Measurements from ENCODE around the gene ZNF586.
"Not testable (repeated sequence)": the region's sequence is repeated elsewhere in the genome, so short reads cannot be mapped to it uniquely, and the experiment has no call there.

The ZNF586 gene

DNA sequence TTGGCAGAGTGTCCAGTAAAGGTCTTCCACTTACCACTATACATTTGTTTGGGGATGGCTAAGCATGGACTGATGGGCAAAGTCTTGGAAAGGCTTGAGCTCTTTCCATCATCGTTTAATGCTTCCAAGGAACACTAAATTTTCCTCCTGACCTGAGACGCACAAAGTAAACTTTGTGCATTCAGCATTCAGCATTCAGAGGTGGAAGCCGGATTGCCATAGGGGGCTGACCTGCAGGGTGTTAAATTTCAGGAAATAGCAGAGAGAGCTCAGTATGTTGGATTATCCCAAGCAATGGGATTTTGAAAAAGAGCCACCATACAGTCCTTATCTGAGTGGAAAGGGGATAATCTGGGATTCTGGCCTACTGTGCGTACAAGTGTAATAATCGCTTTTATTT lies 31.2 kb downstream of the ZNF586 start:
- DNase-seq: no peak

DNA sequence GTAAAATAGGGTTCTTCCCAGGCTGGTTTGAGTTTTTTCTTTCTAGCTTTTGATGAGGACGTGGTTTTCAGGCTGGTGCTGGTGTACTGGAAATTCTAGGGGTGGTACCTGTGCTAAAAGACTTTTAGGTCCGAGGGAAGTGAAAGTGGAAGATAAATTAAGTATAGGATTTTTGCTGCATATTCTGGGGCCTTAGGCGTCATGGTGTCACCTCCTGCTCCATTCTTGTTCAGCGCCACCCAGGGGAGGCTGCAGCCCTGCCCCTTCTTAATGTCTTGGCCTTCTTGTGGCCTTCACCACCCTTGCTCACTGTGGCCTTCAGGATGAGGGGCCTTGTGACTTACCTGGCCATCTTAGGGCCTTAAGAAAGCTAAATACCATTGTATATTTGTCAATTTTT lies 32.8 kb downstream of the ZNF586 start:
- no peak for DNase-seq

DNA sequence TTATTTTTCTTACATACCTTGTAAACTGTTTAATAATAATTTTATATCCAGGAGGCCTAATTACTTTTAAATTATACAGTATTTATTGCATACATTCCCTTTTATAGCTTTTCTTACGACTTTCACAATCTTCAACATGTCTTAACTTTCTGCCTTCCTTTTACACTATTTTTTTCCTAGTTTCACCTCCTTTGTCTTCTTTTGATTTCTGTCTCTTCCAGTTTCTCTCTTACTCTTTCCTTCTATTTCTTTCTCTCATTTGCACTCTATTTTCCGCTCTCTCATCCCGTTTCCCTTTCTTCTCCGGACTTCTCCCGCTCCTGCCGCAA lies 33.8 kb downstream of the ZNF586 start:
- DNase-seq: no peak

DNA sequence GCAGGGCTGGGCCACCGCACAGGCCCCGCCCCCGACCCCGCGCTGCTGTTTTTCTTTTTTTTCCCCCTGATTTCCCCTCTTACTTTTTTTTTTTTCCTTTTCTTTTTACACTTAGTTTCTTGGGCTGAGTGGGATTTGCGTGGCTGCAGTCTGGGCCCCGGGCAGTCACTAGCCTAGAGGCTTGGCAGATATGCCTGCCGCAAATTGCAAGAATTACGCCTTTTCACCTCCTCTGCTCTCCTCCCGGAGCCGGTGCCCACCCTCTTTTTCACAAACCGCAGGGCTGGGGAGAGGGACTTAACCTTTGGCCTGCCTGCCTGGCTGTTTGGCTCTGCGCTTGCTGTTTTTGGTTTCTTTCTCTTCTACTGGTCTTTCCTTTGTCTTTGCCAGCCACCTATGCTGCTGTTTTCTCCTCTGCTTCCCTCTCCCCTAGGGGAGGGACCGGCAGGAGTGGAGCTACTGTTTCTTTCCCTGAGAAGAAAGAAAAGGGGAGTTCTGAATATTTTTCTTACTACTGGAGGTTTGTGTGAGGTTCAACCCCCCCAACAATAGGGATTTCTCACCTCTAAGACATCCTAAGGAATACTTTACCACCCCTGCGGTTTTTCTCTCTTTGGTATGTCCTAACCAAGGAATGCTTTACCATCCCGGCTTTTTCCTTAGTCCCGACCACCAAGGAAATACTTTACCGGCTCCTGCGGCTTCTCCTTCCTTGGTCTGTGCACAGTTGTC lies 34.3 kb downstream of the ZNF586 start:
- DNase-seq: no peak

DNA sequence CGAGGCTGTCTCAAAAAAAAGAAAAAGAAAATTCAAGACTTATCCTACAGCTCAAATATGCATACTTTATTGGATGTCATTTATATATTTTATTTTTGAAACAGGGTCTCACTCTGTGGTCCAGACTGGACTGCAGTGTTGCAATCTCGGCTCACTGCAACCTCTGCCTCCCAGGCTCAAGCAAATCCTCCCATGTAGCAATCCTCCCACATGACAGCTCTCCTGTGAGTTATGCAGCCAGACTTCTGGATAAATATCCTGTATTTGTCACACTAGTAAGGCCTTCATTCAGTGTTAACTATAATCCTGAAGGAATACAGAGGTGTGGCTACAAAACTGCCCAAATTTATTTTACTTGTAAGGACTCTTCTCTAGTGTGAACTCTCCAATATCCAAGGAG lies 38.1 kb downstream of the ZNF586 start:
- DNase-seq: no peak

DNA sequence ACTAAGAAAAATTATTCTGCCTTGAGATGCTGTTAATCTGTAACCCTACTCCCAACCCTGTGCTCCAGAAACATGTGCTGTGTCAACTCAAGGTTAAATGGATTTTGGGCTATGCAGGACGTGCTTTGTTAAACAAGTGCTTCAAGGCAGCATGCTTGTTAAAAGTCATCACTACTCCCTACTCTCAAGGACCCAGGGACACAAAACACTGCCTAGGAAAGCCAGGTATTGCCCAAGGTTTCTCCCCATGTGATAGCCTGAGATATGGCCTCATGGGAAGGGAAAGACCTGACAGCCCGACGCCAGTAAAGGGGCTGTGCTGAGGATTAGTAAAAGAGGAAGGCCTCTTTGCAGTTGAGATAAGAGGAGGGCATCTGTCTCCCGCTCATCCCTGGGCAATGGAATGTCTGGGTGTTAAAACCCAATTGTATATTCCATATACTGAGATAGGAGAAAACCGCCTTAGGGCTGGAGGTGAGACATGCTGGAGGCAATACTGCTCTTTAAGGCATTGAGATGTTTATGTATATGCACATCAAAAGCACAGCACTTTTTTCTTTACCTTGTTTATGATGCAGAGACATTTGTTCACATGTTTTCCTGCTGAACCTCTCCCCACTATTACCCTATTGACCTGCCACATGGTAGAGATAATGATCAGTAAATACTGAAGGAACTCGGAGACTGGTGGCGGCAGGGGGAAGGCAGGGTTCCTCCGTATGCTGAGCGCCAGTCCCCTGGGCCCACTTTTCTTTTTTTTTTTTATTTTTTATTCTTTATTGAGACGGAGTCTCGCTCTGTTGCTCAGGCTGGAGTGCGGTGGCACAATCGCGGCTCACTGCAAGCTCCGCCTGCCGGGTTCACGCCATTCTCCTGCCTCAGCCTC lies 41.2 kb downstream of the ZNF586 start:
- not testable (repeated sequence) for DNase-seq

DNA sequence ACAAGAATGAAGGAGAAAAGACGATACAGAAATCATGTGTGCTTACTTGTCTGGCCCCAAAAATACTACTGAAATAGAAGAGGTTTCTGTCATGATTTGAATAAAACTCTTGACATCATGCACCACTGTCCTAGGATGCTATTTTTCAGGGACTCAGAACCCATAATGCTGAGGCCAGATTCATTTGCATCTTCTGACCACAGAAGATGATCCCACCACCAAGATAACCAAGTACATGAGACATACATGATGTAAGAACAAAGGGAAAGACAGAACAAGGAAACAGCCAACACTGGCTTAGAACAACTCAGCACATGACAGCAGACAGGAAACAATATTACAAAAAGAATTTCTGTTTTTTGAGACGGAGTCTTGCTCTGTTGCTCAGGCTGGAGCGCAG lies 42.8 kb downstream of the ZNF586 start:
- DNase-seq: no peak

DNA sequence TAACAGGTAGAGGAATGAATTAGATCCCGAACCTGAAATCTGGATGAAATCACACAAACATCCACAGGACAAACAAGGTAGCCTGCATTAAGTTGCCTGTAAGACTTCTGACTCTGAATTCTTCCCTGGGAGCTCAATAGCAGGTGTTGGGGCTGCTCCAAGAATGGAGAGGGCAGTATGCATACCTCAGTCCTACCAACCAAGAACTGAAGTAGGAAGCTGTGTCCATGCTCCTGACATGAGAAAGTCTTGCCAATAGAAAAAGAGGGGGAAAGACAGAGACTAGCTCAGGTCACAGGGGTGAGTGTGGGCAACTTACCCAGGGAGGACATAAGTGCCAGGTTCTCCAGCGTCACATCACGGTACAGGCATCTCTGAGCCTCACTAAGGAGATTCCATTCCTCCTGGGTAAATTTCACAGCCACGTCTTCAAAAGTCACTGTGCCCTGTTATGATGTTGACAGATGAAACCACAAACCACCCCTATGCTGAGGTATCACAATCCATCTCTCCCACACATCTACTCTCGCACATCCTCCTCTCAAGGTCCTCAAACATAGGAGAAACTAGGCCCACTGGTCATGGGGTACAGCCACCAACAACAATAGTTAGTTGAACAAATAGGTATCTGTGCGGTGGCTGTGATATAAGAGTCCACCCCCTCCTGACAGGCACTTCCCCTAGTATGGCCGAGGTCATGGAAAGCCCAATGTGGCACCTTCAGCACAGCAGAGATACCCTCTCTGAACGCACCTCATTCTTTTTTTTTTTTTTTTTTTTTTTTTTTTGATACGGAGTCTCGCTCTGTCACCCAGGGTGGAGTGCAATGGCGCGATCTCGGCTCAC lies 43.7 kb downstream of the ZNF586 start:
- not testable (repeated sequence) for DNase-seq

DNA sequence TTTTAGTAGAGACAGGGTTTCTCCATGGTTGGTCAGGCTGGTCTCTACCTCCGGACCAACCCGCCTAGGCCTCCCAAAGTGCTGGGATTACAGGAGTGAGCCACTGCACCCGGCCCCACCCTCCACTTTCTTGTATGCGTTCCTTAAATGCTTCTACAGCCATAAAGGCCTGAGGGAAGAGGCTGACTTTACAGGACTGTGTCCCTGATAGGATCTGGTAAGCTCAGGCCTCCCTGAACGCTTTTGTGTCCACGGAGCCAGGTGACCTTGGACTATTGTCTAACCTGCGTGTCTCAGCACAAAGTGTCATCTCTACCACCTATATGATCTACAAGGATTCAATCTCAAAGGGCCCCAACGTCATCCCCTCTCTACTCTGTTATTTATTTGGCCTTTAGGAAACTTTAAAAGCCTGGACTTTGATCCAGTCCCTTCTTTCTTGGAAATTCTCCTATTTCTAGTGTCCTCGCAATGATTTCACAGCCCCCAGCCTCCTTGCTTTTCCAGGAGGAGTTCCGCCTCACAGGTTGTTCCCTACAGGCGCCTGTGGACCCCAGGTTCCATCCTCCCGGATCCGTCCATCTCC lies 44.5 kb downstream of the ZNF586 start:
- DNase-seq: no peak

DNA sequence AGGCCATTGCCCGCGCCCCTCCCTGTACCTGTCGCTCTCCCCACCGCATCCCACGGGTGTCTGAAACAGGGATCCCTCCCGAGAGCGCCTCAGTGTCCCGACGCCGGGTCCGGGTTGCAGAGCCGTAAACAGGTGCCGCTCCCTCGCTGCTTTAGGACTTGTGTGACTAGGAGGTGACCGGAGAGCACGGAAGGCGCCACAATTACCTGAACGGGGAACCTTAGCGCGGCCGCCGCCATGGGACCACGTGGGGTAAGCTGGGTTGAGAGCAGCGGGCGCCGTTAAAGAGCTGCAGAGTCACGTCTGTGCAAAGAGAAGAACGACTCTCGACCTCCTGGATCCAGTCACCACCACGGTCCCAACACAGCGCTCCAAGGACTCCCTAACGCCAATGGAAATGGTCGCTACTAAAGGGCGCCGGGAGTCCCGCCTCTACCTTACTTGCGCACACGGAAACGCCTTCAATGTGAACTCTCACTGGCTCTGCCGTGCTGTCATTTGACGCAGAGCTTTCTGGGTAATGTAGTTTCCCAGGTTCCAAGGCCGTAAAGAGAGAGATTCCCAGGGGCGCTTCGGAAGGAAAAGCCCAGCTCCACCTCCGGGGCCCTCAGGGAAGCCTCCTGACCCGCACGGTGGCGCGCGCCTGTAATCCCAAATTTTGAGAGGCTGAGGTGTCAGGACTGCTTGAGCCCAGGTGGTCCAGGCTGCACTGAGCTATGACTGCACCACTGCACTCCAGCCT lies 45.2 kb downstream of the ZNF586 start, which contains the start of gene ZNF552:
TSS of gene ZNF552 (minus strand) at position 409 of the 742 bp plus-strand sequence. CDS start at position 239, 170 bp downstream.
- DNase-seq: peak; percentile 85

DNA sequence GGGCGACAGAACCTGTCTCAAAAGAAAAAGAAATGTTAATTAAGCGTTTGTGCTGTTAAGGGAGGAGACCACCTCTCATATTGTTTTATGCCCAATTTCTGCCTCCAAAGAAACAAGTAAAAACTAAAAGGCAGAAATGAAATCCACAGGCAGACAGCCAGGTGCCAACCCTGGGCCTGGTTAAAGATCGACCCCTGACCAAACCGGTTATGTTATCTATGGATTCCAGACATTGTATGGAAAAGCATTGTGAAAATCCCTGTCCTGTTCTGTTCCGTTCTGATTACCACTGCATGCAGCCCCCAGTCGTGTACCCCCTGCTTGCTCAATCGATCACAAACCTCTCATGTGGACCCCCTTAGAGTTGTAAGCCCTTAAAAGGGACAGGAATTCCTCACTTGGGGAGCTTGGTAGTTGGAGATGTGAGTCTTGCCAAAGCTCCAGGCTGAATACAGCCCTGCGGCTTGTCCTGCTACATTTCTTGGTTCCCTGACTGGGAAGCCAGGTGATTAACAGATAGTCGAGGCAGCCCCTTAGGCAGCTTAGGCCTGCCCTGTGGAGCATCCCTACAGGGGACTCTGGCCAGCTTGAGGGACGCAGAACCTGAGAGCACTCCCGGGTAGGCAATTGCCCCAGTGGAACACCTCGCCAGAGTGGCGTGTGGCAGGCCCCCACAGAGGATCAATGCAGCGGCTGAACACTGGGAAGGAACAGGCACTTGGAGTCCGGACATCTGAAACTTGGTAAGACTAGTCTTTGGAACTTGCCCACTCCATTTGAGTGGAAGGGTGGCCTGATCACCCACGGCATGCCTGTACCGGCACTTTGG lies 46.0 kb downstream of the ZNF586 start:
- no peak for DNase-seq

DNA sequence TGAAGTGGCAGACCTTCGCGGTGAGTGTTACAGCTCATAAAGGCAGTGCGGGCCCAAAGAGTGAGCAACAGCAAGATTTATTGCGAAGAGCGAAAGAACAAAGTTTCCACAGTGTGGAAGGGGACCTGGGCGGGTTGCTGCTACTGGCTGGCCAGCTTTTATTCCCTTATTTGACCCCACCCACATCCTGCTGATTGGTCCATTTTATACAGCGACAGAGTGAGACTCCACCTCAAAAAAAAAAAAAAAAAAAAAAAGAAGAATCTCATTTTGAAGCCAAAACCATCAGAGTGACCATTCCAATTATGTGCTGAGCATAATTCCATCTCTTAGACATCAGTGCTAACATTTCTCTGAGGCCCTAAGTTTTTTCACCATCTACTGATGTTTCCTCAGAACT lies 47.2 kb downstream of the ZNF586 start:
- DNase-seq: no peak

DNA sequence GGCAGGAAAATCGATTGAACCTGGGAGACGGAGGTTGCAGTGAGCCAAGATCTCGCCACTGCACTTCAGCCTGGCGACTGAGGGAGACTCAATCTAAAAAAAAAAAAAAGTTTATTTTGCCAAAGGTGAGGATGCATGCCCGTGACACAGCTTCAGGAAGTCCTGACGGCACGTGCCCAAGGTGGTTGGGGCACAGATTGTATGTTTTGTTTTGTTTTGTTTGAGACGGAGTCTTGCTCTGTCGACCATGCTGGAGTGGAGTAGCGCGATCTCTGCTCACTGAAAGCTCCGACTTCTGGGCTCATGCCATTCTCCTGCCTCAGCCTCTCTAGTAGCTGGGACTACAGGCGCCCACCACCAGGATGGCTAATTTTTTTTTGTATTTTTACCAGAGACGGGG lies 48.5 kb downstream of the ZNF586 start:
- DNase-seq: no peak

DNA sequence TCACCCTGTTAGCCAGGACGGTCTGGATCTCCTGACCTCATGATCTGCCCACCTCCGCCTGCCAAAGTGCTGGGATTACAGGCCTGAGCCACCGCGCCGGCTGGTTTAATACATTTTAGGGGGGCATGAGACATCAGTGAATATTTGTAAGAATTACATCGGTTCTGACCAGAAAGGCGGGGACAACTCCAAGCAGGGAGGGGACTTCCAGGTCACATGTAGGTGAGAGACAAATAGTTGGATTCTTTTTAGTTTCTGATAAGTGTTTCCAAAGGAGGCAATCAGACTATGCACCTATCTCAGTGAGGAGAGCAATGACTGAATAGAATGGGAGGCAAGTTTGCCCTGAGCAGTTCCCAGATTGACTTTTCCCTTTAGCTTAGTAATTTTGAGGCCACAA lies 48.9 kb downstream of the ZNF586 start:
- DNase-seq: no peak

DNA sequence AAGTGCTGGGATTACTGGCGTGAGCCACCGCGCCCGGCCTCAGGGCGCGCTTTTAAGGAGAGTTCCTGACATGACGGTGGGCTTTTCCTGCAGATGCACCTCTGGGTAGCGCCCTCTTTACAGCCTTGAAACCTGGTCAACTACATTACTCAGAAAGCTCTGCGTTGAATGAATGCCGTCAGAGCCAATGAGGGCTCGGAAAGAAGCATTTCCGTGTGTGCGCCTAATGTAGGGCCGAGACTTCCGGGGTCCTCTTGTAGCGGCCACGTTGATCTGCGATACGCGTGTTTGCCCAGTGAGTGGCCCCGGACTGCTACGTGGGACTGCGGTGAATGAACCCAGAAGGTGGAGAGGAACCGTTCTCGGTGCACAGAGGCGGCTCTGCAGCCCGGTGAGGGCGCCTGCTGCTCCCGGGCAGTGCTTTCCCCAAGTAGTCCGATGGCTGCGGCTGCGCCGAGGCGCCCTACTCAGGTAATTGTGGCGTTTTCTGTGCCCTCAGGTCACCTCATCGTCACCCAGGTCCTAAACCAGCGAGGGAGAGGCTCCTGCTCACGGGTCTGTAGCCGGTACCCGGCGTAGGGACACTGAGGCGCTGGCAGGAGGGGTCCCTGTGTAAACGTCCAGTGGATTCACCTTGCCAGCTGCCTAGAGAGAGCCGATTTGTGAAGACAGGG lies 50.1 kb downstream of the ZNF586 start:
- peak; percentile 62 for DNase-seq

DNA sequence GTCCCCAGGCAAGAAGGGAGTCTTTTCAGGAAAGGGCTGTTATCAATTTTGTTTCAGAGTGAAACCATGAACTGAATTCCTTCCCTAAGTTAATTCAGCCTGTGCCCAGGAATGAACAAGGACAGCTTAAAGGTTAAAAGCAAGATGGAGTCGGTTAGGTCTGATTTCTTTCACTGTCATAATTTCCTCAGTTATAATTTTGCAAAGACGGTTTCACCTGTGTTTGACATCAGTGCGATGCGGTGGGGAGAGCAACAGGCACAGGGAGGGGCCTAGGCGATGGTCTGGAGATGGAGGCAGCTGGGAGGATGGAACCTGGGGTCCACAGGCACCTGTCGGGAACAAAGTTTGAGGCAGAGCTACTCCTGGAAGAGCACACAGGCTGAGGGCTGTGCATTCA lies 51.1 kb downstream of the ZNF586 start:
- no peak for DNase-seq

DNA sequence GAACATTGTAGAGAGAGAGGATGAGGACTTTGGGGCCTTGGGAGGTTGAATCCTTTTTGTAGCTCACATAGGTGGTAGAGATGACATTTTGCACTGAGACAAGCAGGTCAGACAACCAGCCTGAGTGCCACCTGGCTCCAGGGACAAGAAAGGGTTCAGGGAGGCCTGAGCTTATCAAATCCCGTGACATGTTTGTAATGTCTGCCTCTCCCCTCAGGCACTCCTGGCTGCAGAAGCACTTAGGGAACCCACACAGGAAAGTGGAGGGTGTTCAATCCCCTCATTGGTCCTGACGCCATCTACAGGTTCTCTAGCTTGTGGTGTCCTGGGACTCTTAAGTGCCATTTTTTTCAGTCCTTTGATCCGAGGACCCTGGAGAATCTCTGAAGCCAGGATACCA lies 51.6 kb downstream of the ZNF586 start:
- DNase-seq: not testable (repeated sequence)

DNA sequence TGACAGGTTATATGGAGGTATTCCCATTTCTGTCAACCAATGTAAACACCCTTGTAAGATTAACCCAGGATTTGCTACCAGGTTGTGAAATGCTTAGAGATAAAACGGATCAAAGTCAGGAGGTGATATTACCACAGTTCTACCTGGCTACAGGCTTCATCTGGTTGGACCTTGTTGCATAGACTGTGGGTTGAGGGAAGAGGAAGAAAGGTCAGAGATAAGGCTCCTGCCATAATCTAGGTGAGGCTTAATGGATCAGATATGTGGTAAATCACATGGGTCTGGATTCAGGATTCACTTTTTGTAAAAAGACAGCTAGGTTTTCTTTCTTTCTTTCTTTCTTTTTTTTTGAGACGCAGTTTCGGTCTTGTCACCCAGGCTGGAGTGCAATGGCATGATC lies 52.0 kb downstream of the ZNF586 start:
- not testable (repeated sequence) for DNase-seq

DNA sequence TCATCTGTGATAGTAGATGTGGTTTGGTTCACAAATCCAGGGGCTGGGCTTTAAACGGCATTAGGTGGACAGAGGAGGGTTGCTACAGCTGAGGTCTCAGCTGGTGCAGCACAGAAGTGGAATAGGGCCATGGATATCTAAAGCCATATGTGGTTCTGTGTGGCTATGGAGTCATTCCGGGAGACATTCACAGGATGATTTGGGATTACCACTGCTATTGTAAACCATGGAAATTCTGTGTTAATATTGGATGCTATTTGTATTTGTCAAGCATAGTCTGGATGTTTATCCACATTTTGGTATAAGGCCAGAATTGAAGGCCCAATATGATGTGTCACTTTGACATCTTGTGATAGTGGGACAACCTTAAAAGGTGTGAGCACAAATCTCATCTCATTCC lies 53.7 kb downstream of the ZNF586 start:
- DNase-seq: not testable (repeated sequence)

DNA sequence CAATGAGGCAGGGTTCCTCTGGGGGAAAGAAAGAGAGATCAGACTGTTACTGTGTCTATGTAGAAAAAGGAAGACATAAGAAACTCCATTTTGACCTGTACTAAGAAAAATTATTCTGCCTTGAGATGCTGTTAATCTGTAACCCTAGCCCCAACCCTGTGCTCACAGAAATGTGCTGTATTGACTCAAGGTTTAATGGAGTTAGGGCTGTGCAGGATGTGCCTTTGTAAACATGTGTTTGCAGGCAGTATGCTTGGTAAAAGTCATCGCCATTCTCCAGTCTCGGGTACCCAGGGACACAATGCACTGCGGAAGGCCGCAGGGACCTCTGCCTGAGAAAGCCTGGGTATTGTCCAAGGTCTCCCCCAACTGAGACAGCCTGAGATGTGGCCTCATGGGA lies 54.1 kb downstream of the ZNF586 start:
- not testable (repeated sequence) for DNase-seq

DNA sequence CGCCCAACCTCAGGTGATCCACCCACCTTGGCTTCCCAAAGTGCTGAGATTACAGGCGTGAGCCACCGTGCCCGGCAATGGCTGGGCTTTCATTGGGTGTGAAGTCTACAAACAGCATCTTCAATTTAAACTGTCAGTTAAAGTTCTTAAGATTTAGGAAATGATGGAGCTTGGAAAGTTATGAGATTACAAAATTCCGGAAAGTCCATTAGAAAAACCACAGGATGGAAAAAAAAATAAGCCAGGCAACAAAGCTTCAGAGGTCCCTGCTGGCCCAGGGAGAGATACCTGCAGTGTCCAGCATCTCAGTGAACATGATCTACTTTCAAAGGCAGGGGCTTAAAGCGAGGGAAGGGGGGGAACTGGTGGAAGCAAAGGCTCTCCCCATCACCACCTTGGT lies 56.0 kb downstream of the ZNF586 start:
- no peak for DNase-seq
